HG02943 (cell line): ENCODE measurements around the gene RNF5.
"Not testable (repeated sequence)": the region's sequence is repeated elsewhere in the genome, so short reads cannot be mapped to it uniquely, and the experiment has no call there.

Source experiments
- ATAC-seq: cut with Tn5 transposase; IDR thresholded peaks from one replicate; pipeline ENCODE4 v1.9.1; 2021; ENCODE audit warnings: mild to moderate bottlenecking, low read depth, moderate library complexity; ENCODE audit not compliant: unreplicated experiment

RNF5 gene

GRCh38 chr6:32175322-32175710 lies 2.9 kb upstream of the RNF5 start:
- ATAC-seq: no peak

GRCh38 chr6:32175711-32176475 lies 2.3 kb upstream of the RNF5 start, which contains the start of gene AGPAT1:
Gene AGPAT1, minus strand, starts transcription at chr6:32176084. Its CDS starts 4,588 bp downstream, at chr6:32171496.
- ATAC-seq: peak; percentile 43

- ATAC-seq: no peak
These were observed 1.6 kb upstream of the RNF5 start for GRCh38 chr6:32176476-32177182.

- no peak for ATAC-seq
These were observed 920 bp upstream of the RNF5 start for GRCh38 chr6:32177183-32177787.

GRCh38 chr6:32178547-32179440 lies 589 bp downstream of the RNF5 start:
- no peak for ATAC-seq

- ATAC-seq: no peak
These were observed 1.7 kb downstream of the RNF5 start for GRCh38 chr6:32179766-32180405.

GRCh38 chr6:32181148-32181702 lies 3.0 kb downstream of the RNF5 start:
- no peak for ATAC-seq

GRCh38 chr6:32181915-32182529 lies 3.8 kb downstream of the RNF5 start:
- no peak for ATAC-seq

- ATAC-seq: no peak
These were observed 4.4 kb downstream of the RNF5 start for GRCh38 chr6:32182555-32182981.

GRCh38 chr6:32183030-32183429 lies 4.8 kb downstream of the RNF5 start:
- no peak for ATAC-seq

GRCh38 chr6:32183483-32184083 lies 5.4 kb downstream of the RNF5 start:
- no peak for ATAC-seq

GRCh38 chr6:32184084-32184640 lies 6.0 kb downstream of the RNF5 start, which contains the start of gene AGER:
Gene AGER, minus strand, starts transcription at chr6:32184253. Its CDS starts 31 bp downstream, at chr6:32184222.
- ATAC-seq: no peak

GRCh38 chr6:32185681-32186131 lies 7.5 kb downstream of the RNF5 start:
- not testable (repeated sequence) for ATAC-seq

GRCh38 chr6:32186151-32186840 lies 8.1 kb downstream of the RNF5 start:
- ATAC-seq: not testable (repeated sequence)

GRCh38 chr6:32187009-32187709 lies 9.0 kb downstream of the RNF5 start:
- no peak for ATAC-seq

GRCh38 chr6:32187725-32188380 lies 9.6 kb downstream of the RNF5 start:
- ATAC-seq: not testable (repeated sequence)
